ENCODE data around the gene NANOS3.

DNA sequence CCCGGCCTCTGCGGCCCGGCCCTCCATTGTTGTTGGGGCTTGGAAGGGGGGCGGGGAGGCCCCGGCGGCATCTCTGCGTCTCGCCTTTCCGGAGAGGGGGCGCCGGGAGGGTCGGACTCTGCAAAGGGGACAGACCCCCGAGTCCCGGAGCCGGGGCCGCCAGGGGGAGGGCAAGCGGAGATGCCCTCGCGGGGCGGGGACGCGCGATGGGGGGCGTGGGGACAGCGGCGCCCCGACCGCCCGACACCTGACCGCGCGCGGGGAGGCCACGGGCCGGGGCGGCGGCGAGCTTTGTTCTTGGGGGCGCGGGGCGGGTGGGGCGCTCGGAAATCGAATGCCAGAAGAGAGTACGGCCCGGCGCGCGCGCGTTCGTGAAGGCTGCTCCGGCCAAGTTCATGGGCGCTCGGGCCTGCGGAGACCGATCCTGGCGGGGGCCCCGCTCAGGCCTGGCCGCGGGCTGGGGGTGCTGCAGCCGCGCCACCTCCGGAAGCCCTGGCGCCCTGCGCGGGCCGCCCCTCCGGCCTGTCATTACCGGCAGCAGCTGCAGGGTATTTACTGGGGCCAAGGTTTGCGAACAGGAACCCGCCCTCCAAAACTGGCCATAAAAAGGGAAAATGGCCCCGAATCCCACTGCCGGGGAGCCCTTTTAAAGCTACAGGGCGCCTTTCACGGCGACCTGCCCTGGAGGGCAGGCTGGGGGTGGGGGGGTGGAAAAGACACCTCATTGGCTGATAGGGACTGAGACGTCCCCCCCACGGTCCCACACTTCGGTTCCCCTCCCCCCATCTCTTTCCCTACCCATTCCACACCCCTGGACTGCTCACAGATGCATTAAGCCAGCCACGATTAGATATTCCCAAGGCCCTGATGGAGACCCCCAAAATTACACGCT lies 11.1 kb upstream of the NANOS3 start:
- TF ChIP-seq CTCF (IDR thresholded peaks at IDR 0.05; ENCODE audit: insufficient read depth, low read length) (no peak), POLR2AphosphoS5 (IDR thresholded peaks at IDR 0.05; ENCODE audit: low read depth) (no peak), SPI1 (IDR thresholded peaks at IDR 0.05; ENCODE audit: borderline replicate concordance, low read depth) (no peak)
- TF ChIP-seq, protein P1, sequence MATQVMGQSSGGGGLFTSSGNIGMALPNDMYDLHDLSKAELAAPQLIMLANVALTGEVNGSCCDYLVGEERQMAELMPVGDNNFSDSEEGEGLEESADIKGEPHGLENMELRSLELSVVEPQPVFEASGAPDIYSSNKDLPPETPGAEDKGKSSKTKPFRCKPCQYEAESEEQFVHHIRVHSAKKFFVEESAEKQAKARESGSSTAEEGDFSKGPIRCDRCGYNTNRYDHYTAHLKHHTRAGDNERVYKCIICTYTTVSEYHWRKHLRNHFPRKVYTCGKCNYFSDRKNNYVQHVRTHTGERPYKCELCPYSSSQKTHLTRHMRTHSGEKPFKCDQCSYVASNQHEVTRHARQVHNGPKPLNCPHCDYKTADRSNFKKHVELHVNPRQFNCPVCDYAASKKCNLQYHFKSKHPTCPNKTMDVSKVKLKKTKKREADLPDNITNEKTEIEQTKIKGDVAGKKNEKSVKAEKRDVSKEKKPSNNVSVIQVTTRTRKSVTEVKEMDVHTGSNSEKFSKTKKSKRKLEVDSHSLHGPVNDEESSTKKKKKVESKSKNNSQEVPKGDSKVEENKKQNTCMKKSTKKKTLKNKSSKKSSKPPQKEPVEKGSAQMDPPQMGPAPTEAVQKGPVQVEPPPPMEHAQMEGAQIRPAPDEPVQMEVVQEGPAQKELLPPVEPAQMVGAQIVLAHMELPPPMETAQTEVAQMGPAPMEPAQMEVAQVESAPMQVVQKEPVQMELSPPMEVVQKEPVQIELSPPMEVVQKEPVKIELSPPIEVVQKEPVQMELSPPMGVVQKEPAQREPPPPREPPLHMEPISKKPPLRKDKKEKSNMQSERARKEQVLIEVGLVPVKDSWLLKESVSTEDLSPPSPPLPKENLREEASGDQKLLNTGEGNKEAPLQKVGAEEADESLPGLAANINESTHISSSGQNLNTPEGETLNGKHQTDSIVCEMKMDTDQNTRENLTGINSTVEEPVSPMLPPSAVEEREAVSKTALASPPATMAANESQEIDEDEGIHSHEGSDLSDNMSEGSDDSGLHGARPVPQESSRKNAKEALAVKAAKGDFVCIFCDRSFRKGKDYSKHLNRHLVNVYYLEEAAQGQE (IDR thresholded peaks at IDR 0.05; ENCODE audit: insufficient replicate concordance, low read depth): no peak

Measured in HL-60 (cell line).